Spleen (tissue), 11 donors: ENCODE data around the gene CES3. TPM values are rescaled to one million over a fixed set of nuclear protein-coding genes. Genes with fewer than 3 reads are reported as not detected.

Experiments used
- DNase-seq: peaks from one replicate; pipeline ENCODE4 v3.0.0-alpha.2; 2020
- H3K27ac ChIP-seq, 8 donors: fragments of 200-600 bp; sonication (generic) in 7 of 8; 1 replicate in 4 of 8; 2 replicates in 4 of 8; pipeline versions ENCODE4 v1.5.0 to v1.8.0; 2016 to 2021; ENCODE audit warnings: inconsistent platforms in 4 of 8, mild to moderate bottlenecking in 4 of 8, moderate library complexity in 1 of 8
- H3K27me3 ChIP-seq, 7 donors: fragments of 200-600 bp; sonication (generic) in 6 of 7; replicated peaks in 1 of 7; 1 replicate in 4 of 7; 2 replicates in 3 of 7; pipeline versions ENCODE4 v1.5.0 to v1.8.0; 2016 to 2021; ENCODE audit warnings: inconsistent platforms in 3 of 7, mild to moderate bottlenecking in 1 of 7
- H3K36me3 ChIP-seq, 6 donors: fragments of 200-600 bp; sonication (generic) in 5 of 6; 1 replicate in 4 of 6; 2 replicates in 2 of 6; pipeline versions ENCODE4 v1.5.0 to v1.8.0; 2016 to 2021; ENCODE audit warnings: inconsistent platforms in 2 of 6
- H3K4me1 ChIP-seq, 6 donors: fragments of 200-600 bp; sonication (generic) in 5 of 6; 1 replicate in 3 of 6; 2 replicates in 3 of 6; pipeline versions ENCODE4 v1.5.0 to v1.8.0; 2016 to 2021; ENCODE audit warnings: inconsistent platforms in 3 of 6
- H3K4me3 ChIP-seq, 8 donors: fragments of 200-600 bp; sonication (generic) in 7 of 8; 1 replicate in 4 of 8; 2 replicates in 4 of 8; pipeline versions ENCODE4 v1.5.0 to v1.8.0; 2016 to 2021; ENCODE audit warnings: inconsistent platforms in 4 of 8, mild to moderate bottlenecking in 4 of 8, moderate library complexity in 2 of 8
- H3K9me3 ChIP-seq, 8 donors: fragments of 200-600 bp; sonication (generic) in 7 of 8; 1 replicate in 4 of 8; 2 replicates in 4 of 8; pipeline versions ENCODE4 v1.5.0 to v1.8.0; 2016 to 2021; ENCODE audit warnings: inconsistent platforms in 4 of 8
- CTCF ChIP-seq, 11 experiments: fragments of 200-600 bp in 7 of 11; fragments of 450-650 bp in 4 of 11; sonication (generic) in 4 of 11; IDR thresholded peaks in 8 of 11; conservative IDR thresholded peaks in 3 of 11; 1 replicate in 7 of 11; 2 replicates in 4 of 11; pipeline versions ENCODE4 v1.4.0 to v1.8.0; 2016 to 2021; ENCODE audit warnings: antibody characterized with exemption in 11 of 11, inconsistent platforms in 4 of 11, mild to moderate bottlenecking in 1 of 11
- POLR2A ChIP-seq, 3 donors: fragments of 450-650 bp; IDR thresholded peaks; one replicate each; pipeline ENCODE4 v1.5.1; 2017; ENCODE audit warnings: antibody characterized with exemption in 3 of 3, mild to moderate bottlenecking in 1 of 3
- POLR2AphosphoS5 ChIP-seq, 3 donors: sonication (generic); formaldehyde crosslinking; IDR thresholded peaks; one replicate each; pipeline ENCODE4 v1.5.1; 2017; ENCODE audit warnings: antibody characterized with exemption in 3 of 3
- WGBS, 5 donors: extraction: QIAGEN DNeasy Blood & Tissue Kit in 3 of 5; methylation state at CpG; one replicate each; pipeline versions ENCODE4 v1.1.5 to v1.1.7; 2013 to 2018; 5-methylcytosine and 5-hydroxymethylcytosine counted together
- intact Hi-C: fragments of 100-400 bp; cut with DNase I; formaldehyde crosslinking; loops from one replicate; pipeline ENCODE4 v1.15.0; 2023; ENCODE audit warnings: low total_unique reads
- polyA plus RNA-seq, 3 donors: library from polyadenylated mRNA; stranded (reverse); fragments of 200-250 nt; gene quantifications; one replicate each; pipeline ENCODE4 v1.2.1, GENCODE V29; 2013
- total RNA-seq, 7 donors: library from RNA; depleted of rRNA in 3 of 7; stranded (reverse); fragments of >200 nt in 3 of 7; fragmentation: NEBNext Ultra II Directional in 4 of 7; extraction: Animal tissue kit (Norgen Biotek cat#: 25700) in 4 of 7; gene quantifications; one replicate each; pipeline versions ENCODE4 v1.1.0 to v1.2.1, GENCODE V29; 2016 to 2021
- donor health status: healthy with polysubstance abuse.
- donor health status: DM: no; HTN: no; CAD: no; lungs with moderate emphysema.
- donor health status: DM: no; HTN: no; CAD: no.
- donor health status: Bipolar disorder and iron deficiency.
- donor health status: healthy.
- donor health status: DM: no; HTN: no; CAD: no.
- donor health status: DM: yes; HTN: yes; CAD: no.

CES3 gene
- total and polyA plus RNA-seq, 10 donors: 0.23 to 1.3 (median 0.34) TPM; not detected in 1

- Histone ChIP-seq H3K36me3 (peaks cover 0 to 64% (median 31%) of the 10 kb centered on the region in 6 donors), H3K9me3 (no peaks in the 10 kb centered on the region), H3K27ac (peak within 1 kb of the TSS; percentile 78 to 98 (median 94)), H3K4me1 (peaks cover 31 to 67% (median 51%) of the 10 kb centered on the region in 6 donors), H3K27me3 (no peaks in the 10 kb centered on the region), H3K4me3 (peak within 1 kb of the TSS; percentile 60 to 98 (median 95))
- peak; percentile 83 for DNase-seq
- TF ChIP-seq POLR2A (IDR thresholded peaks at IDR 0.05) (no peak), CTCF (IDR thresholded peaks at IDR 0.05 in 8 of 11, conservative IDR thresholded peaks at IDR 0.05 in 3 of 11) (no peak), POLR2AphosphoS5 (IDR thresholded peaks at IDR 0.05) (peak in 1 of 3 donors; percentile 38)
- WGBS, 5 donors: 49 to 78% (median 60%) methylated on average over 31 to 44 of the region's 44 CpGs
- intact Hi-C loops: no loop called here
These were observed 25.6 kb upstream of the CES3 start, which contains the start of gene CES2 for GRCh38 chr16:66935314-66936011. TSS of gene CES2 (plus strand) at chr16:66935516. CDS start at chr16:66935636, 120 bp downstream.

- Histone ChIP-seq H3K27ac (peak overlapping the region in 2 of 8 donors; percentile 15 to 97), H3K4me1 (peaks cover 31 to 65% (median 51%) of the 10 kb centered on the region in 6 donors), H3K9me3 (no peaks in the 10 kb centered on the region), H3K27me3 (no peaks in the 10 kb centered on the region), H3K4me3 (no peak overlapping the region), H3K36me3 (peaks cover 0 to 64% (median 40%) of the 10 kb centered on the region in 6 donors)
- 76 to 90% (median 84%) methylated on average over 5 to 6 of the region's 6 CpGs for WGBS, 5 donors
- no peak for TF ChIP-seq POLR2A (IDR thresholded peaks at IDR 0.05)
- no peak for TF ChIP-seq POLR2AphosphoS5 (IDR thresholded peaks at IDR 0.05)
- no peak for TF ChIP-seq CTCF (IDR thresholded peaks at IDR 0.05 in 8 of 11, conservative IDR thresholded peaks at IDR 0.05 in 3 of 11)
- no peak for DNase-seq
- intact Hi-C loops: no loop called here
These were observed 24.6 kb upstream of the CES3 start for GRCh38 chr16:66936462-66936861.

- 75 to 95% (median 92%) methylated on average over 4 of the region's 4 CpGs for WGBS, 5 donors
- intact Hi-C loops: no loop called here
- no peaks in the 10 kb centered on the region for H3K9me3 ChIP-seq
- H3K27me3 ChIP-seq: no peaks in the 10 kb centered on the region
- H3K36me3 ChIP-seq: peaks cover 0 to 64% (median 41%) of the 10 kb centered on the region in 6 donors
- TF ChIP-seq POLR2A (IDR thresholded peaks at IDR 0.05) (no peak), POLR2AphosphoS5 (IDR thresholded peaks at IDR 0.05) (no peak), CTCF (IDR thresholded peaks at IDR 0.05 in 8 of 11, conservative IDR thresholded peaks at IDR 0.05 in 3 of 11) (no peak)
- no peak overlapping the region for H3K4me3 ChIP-seq
- H3K4me1 ChIP-seq: peaks cover 31 to 64% (median 48%) of the 10 kb centered on the region in 6 donors
- no peak for DNase-seq
- peak overlapping the region in 1 of 8 donors; percentile 1 for H3K27ac ChIP-seq
These were observed 24.0 kb upstream of the CES3 start for GRCh38 chr16:66936889-66937554.
